A673 (cell line): ENCODE results near the gene LCE7A.

ENCODE experiments used
- CTCF ChIP-seq: fragments of 300-800, 200-600 bp; sonication (generic); conservative IDR thresholded peaks from 2 replicates; pipeline ENCODE4 v1.5.1; 2017; ENCODE audit warnings: low read depth, mild to moderate bottlenecking, antibody characterized with exemption, low read length, moderate library complexity, mixed read lengths
- EZH2 ChIP-seq: fragments of 200-600 bp; sonication (generic); IDR thresholded peaks from 2 replicates; pipeline ENCODE4 v1.6.1; 2017; ENCODE audit warnings: borderline replicate concordance, low read depth, mild to moderate bottlenecking, mixed read lengths, antibody characterized with exemption, low read length; ENCODE audit not compliant: poor library complexity, severe bottlenecking

- TF ChIP-seq CTCF = no peak
- no peak for TF ChIP-seq EZH2
Observed at GRCh38 chr1:152888126-152888525, 28.3 kb downstream of the LCE7A start.
